HEK293T (cell line): ENCODE results near the gene POLR3H.

Experiments
- BHLHE40 ChIP-seq: fragments of 450-650 bp; IDR thresholded peaks from 2 replicates; pipeline ENCODE4 v1.6.1; 2016; ENCODE audit warnings: mild to moderate bottlenecking, moderate library complexity, borderline replicate concordance
- FOXA1 ChIP-seq: fragments of 450-650 bp; IDR thresholded peaks from 2 replicates; pipeline ENCODE4 v1.6.1; 2016; ENCODE audit warnings: mild to moderate bottlenecking
- FOXK2 ChIP-seq: fragments of 450-650 bp; IDR thresholded peaks from 2 replicates; pipeline ENCODE4 v1.6.1; 2016; ENCODE audit warnings: mild to moderate bottlenecking
- FOXM1 ChIP-seq: fragments of 450-650 bp; IDR thresholded peaks from 2 replicates; pipeline ENCODE4 v1.6.1; 2017; ENCODE audit warnings: mild to moderate bottlenecking, borderline replicate concordance
- HDGF ChIP-seq: fragments of 450-650 bp; IDR thresholded peaks from 2 replicates; pipeline ENCODE4 v1.6.1; 2017; ENCODE audit warnings: antibody characterized with exemption, borderline replicate concordance
- L3MBTL2 ChIP-seq: fragments of 450-650 bp; conservative IDR thresholded peaks from 2 replicates; pipeline ENCODE4 v1.6.1; 2016; ENCODE audit warnings: mild to moderate bottlenecking
- LEF1 ChIP-seq: fragments of 450-650 bp; IDR thresholded peaks from 2 replicates; pipeline ENCODE4 v1.6.1; 2017; ENCODE audit warnings: mild to moderate bottlenecking, borderline replicate concordance
- NFRKB ChIP-seq: fragments of 450-650 bp; IDR thresholded peaks from 2 replicates; pipeline ENCODE4 v1.6.1; 2016; ENCODE audit warnings: mild to moderate bottlenecking, moderate library complexity
- PKNOX1 ChIP-seq: fragments of 450-650 bp; IDR thresholded peaks from 2 replicates; pipeline ENCODE4 v1.6.1; 2016
- SP1 ChIP-seq: fragments of 450-650 bp; IDR thresholded peaks from 2 replicates; pipeline ENCODE4 v1.6.1; 2017
- SUZ12 ChIP-seq: fragments of 450-650 bp; IDR thresholded peaks from 2 replicates; pipeline ENCODE4 v1.6.1; 2016; ENCODE audit warnings: mild to moderate bottlenecking
- TARDBP ChIP-seq: fragments of 450-650 bp; IDR thresholded peaks from 2 replicates; pipeline ENCODE4 v1.6.1; 2016
- ZNF384 ChIP-seq: fragments of 450-650 bp; IDR thresholded peaks from 2 replicates; pipeline ENCODE4 v1.6.1; 2016

GRCh38 chr22:41579297-41579996, 35.2 kb upstream of the POLR3H start:
- no peak for TF ChIP-seq PKNOX1
- no peak for TF ChIP-seq FOXM1
- no peak for TF ChIP-seq BHLHE40
- TF ChIP-seq SP1: no peak
- no peak for TF ChIP-seq L3MBTL2
- TF ChIP-seq LEF1: no peak
- no peak for TF ChIP-seq ZNF384
- no peak for TF ChIP-seq TARDBP
- no peak for TF ChIP-seq SUZ12
- TF ChIP-seq HDGF: no peak
- no peak for TF ChIP-seq NFRKB
- TF ChIP-seq FOXA1: no peak
- no peak for TF ChIP-seq FOXK2
